Thymus (tissue), 11 donors: ENCODE measurements around the gene ZNF845. TPM values are rescaled to one million over a fixed set of nuclear protein-coding genes. Genes with fewer than 3 reads are reported as not detected.
"Not testable (repeated sequence)": the region's sequence is repeated elsewhere in the genome, so short reads cannot be mapped to it uniquely, and the experiment has no call there.

Experiments used
- DNase-seq, 9 donors: peaks; one replicate each; pipeline ENCODE4 v3.0.0-alpha.2; 2013; ENCODE audit warnings: low spot score in 9 of 9, low read depth in 6 of 9, missing footprints in 1 of 9
- H3K27ac ChIP-seq, 2 donors: one replicate each; pipeline ENCODE4 v1.5.1; 2013; ENCODE audit warnings: control low read depth in 1 of 2, low read depth in 1 of 2, low read length in 1 of 2, mild to moderate bottlenecking in 1 of 2, moderate library complexity in 1 of 2
- H3K27me3 ChIP-seq, 2 donors: one replicate each; pipeline ENCODE4 v1.5.1; 2013; ENCODE audit warnings: low read length in 1 of 2; ENCODE audit not compliant: control insufficient read depth in 2 of 2, insufficient read depth in 1 of 2
- H3K36me3 ChIP-seq, 2 donors: one replicate each; pipeline ENCODE4 v1.5.1; 2013; ENCODE audit warnings: low read length in 1 of 2, mild to moderate bottlenecking in 1 of 2, moderate library complexity in 1 of 2; ENCODE audit not compliant: control insufficient read depth in 2 of 2, insufficient read depth in 2 of 2
- H3K4me1 ChIP-seq, 2 donors: one replicate each; pipeline ENCODE4 v1.5.1; 2013; ENCODE audit warnings: low read length in 2 of 2; ENCODE audit not compliant: control insufficient read depth in 2 of 2, insufficient read depth in 2 of 2
- H3K4me3 ChIP-seq, 2 donors: one replicate each; pipeline ENCODE4 v1.5.1; 2013; ENCODE audit warnings: low read length in 2 of 2, control low read depth in 1 of 2, mild to moderate bottlenecking in 1 of 2
- H3K9me3 ChIP-seq, 2 donors: one replicate each; pipeline ENCODE4 v1.5.1; 2013; ENCODE audit warnings: low read length in 1 of 2, mild to moderate bottlenecking in 1 of 2; ENCODE audit not compliant: control insufficient read depth in 2 of 2, insufficient read depth in 1 of 2
- WGBS: extraction: QIAGEN DNeasy Blood & Tissue Kit; methylation state at CpG from one replicate; pipeline ENCODE4 v1.1.7; 2013; 5-methylcytosine and 5-hydroxymethylcytosine counted together
- polyA plus RNA-seq: library from polyadenylated mRNA; stranded (reverse); fragments of 200-250 nt; gene quantifications from one replicate; pipeline ENCODE4 v1.2.3, GENCODE V29; 2013
- total RNA-seq: library from RNA; stranded (reverse); fragments of 120-200 nt; gene quantifications from one replicate; pipeline ENCODE4 v1.2.4, GENCODE V29; 2013
- donor health status: healthy.

ZNF845 gene
- total and polyA plus RNA-seq, 2 donors = 5.7 to 10.5 TPM

GRCh38 chr19:53394522-53394973 is 61.0 kb downstream of the ZNF845 start:
- H3K4me1 ChIP-seq = peaks cover 3 to 4% of the 10 kb centered on the region in 2 donors
- WGBS = 27% methylated on average over 18 of the region's 18 CpGs
- peak in 3 of 9 donors; percentile 0 to 12 (median 2) for DNase-seq
- no peaks in the 10 kb centered on the region for H3K27me3 ChIP-seq
- peak overlapping the region; percentile 1 to 7 for H3K27ac ChIP-seq
- peak overlapping the region; percentile 75 to 82 for H3K4me3 ChIP-seq
- H3K36me3 ChIP-seq = peaks cover 7 to 11% of the 10 kb centered on the region in 2 donors
- H3K9me3 ChIP-seq = peaks cover 0 to 19% of the 10 kb centered on the region in 2 donors

GRCh38 chr19:53394974-53395839 is 61.7 kb downstream of the ZNF845 start, which contains the start of gene ZNF765:
Gene ZNF765 (plus strand): TSS chr19:53395149. CDS start chr19:53398016, 2,867 bp downstream.
- DNase-seq = peak; percentile 76 to 95 (median 88)
- under 1% methylated on average over 58 of the region's 58 CpGs for WGBS
- peaks cover 3 to 4% of the 10 kb centered on the region in 2 donors for H3K4me1 ChIP-seq
- peaks cover 13 to 17% of the 10 kb centered on the region in 2 donors for H3K36me3 ChIP-seq
- H3K27ac ChIP-seq = peak within 1 kb of the TSS; percentile 57 to 88
- peak within 1 kb of the TSS; percentile 75 to 82 for H3K4me3 ChIP-seq
- H3K27me3 ChIP-seq = no peaks in the 10 kb centered on the region
- H3K9me3 ChIP-seq = peaks cover 0 to 12% of the 10 kb centered on the region in 2 donors

GRCh38 chr19:53395840-53396524 is 62.4 kb downstream of the ZNF845 start:
- Histone ChIP-seq H3K36me3 (peaks cover 18 to 23% of the 10 kb centered on the region in 2 donors), H3K4me3 (peak overlapping the region; percentile 75 to 82), H3K9me3 (peaks cover 1 to 12% of the 10 kb centered on the region in 2 donors)
- H3K4me1 ChIP-seq, H3K27me3 ChIP-seq, H3K27ac ChIP-seq: not testable (repeated sequence)
- 31% methylated on average over 9 of the region's 9 CpGs for WGBS
- DNase-seq = peak in 1 of 9 donors; percentile 8

GRCh38 chr19:53396525-53396868 is 62.9 kb downstream of the ZNF845 start:
- Histone ChIP-seq H3K27me3 (no peaks in the 10 kb centered on the region), H3K9me3 (peaks cover 1 to 11% of the 10 kb centered on the region in 2 donors), H3K4me1 (peaks cover 3 to 4% of the 10 kb centered on the region in 2 donors), H3K27ac (no peak overlapping the region), H3K36me3 (peaks cover 20 to 24% of the 10 kb centered on the region in 2 donors), H3K4me3 (no peak overlapping the region)
- 11% methylated on average over 1 of the region's 1 CpG for WGBS
- DNase-seq = no peak

GRCh38 chr19:53397918-53398317 is 64.4 kb downstream of the ZNF845 start:
- 100% methylated on average over 1 of the region's 1 CpG for WGBS
- Histone ChIP-seq H3K9me3 (peaks cover 5 to 20% of the 10 kb centered on the region in 2 donors), H3K36me3 (peaks cover 28 to 31% of the 10 kb centered on the region in 2 donors)
- H3K4me3 ChIP-seq, DNase-seq, H3K27me3 ChIP-seq, H3K27ac ChIP-seq, H3K4me1 ChIP-seq: not testable (repeated sequence)

Other genes with a start within 250 kb of the ZNF845 start
- 20.5 TPM for gene ZNF160, start 230.3 kb upstream of the ZNF845 start, total RNA-seq
- gene ZNF160, start 230.3 kb upstream of the ZNF845 start, polyA plus RNA-seq = 33.1 TPM
- gene ZNF415, start 200.8 kb upstream of the ZNF845 start, total RNA-seq = 8.1 TPM
- 9.1 TPM for gene ZNF415, start 200.8 kb upstream of the ZNF845 start, polyA plus RNA-seq
- 7.6 TPM for gene ZNF347, start 174.7 kb upstream of the ZNF845 start, total RNA-seq
- gene ZNF347, start 174.7 kb upstream of the ZNF845 start, polyA plus RNA-seq = 6.8 TPM
- 5.6 TPM for gene ZNF665, start 140.4 kb upstream of the ZNF845 start, total RNA-seq
- 7.7 TPM for gene ZNF665, start 140.4 kb upstream of the ZNF845 start, polyA plus RNA-seq
- 12.8 TPM for gene ZNF677, start 78.9 kb upstream of the ZNF845 start, total RNA-seq
- 13.2 TPM for gene ZNF677, start 78.9 kb upstream of the ZNF845 start, polyA plus RNA-seq
- gene VN1R2, start 75.5 kb upstream of the ZNF845 start, total RNA-seq = not detected
- not detected for gene VN1R2, start 75.5 kb upstream of the ZNF845 start, polyA plus RNA-seq
- not detected for gene VN1R4, start 66.0 kb upstream of the ZNF845 start, total RNA-seq
- gene VN1R4, start 66.0 kb upstream of the ZNF845 start, polyA plus RNA-seq = not detected
- 18.0 TPM for gene ZNF525, start 32.0 kb downstream of the ZNF845 start, total RNA-seq
- 12.8 TPM for gene ZNF525, start 32.0 kb downstream of the ZNF845 start, polyA plus RNA-seq
- gene ZNF765, start 61.4 kb downstream of the ZNF845 start, total RNA-seq = 12.2 TPM
- gene ZNF765, start 61.4 kb downstream of the ZNF845 start, polyA plus RNA-seq = 6.2 TPM
- gene ZNF761, start 98.2 kb downstream of the ZNF845 start, total RNA-seq = 9.7 TPM
- 14.9 TPM for gene ZNF761, start 98.2 kb downstream of the ZNF845 start, polyA plus RNA-seq
- 4.6 TPM for gene ZNF813, start 134.0 kb downstream of the ZNF845 start, total RNA-seq
- gene ZNF813, start 134.0 kb downstream of the ZNF845 start, polyA plus RNA-seq = 2.5 TPM
- gene ZNF331, start 204.4 kb downstream of the ZNF845 start, total RNA-seq = 7.6 TPM
- 26.9 TPM for gene ZNF331, start 204.4 kb downstream of the ZNF845 start, polyA plus RNA-seq